CD4-positive, alpha-beta T cell (primary cell): ENCODE measurements around the gene GMEB1. TPM values are rescaled to one million over a fixed set of nuclear protein-coding genes. Genes with fewer than 3 reads are reported as not detected.
"Not testable (repeated sequence)": the region's sequence is repeated elsewhere in the genome, so short reads cannot be mapped to it uniquely, and the experiment has no call there.

Experiments used
- ATAC-seq: fragments of 200-7000 bp; cut with Tn5 transposase; one replicate; pipeline ENCODE4 v1.10.0; 2022; ENCODE audit warnings: mild to moderate bottlenecking; ENCODE audit not compliant: poor library complexity
- CTCF ChIA-PET: fragments of 350-600 bp; sonication (Branson Sonifier 250); formaldehyde crosslinking; loops from one replicate; lab custom pipeline; 2021; ENCODE audit warnings: antibody characterized with exemption, inconsistent platforms; lab: Charles Lee
- POLR2A ChIA-PET: fragments of 350-600 bp; sonication (Branson Sonifier 250); formaldehyde crosslinking; loops from one replicate; lab custom pipeline; 2021; ENCODE audit warnings: antibody characterized with exemption, inconsistent platforms; lab: Charles Lee
- DNase-seq, 14 experiments: peaks; one replicate each; pipeline ENCODE4 v3.0.0-alpha.2; 2013 to 2020; ENCODE audit warnings: mixed read lengths in 2 of 14
- H3K27ac ChIP-seq, 2 donors: one replicate each; pipeline versions ENCODE4 v1.5.1 to v1.7.0; 2013; ENCODE audit warnings: low read length in 2 of 2, low read depth in 1 of 2, mild to moderate bottlenecking in 1 of 2
- H3K27me3 ChIP-seq, 2 experiments: 1 replicate in 1 of 2; 2 replicates in 1 of 2; pipeline versions ENCODE4 v1.6.1 to v1.7.0; 2013; ENCODE audit warnings: low read length in 2 of 2, control low read depth in 1 of 2, mild to moderate bottlenecking in 1 of 2, moderate library complexity in 1 of 2; ENCODE audit not compliant: insufficient read depth in 2 of 2, control insufficient read depth in 1 of 2
- H3K36me3 ChIP-seq: one replicate; pipeline ENCODE4 v1.6.1; 2013; ENCODE audit warnings: low read length, control low read depth; ENCODE audit not compliant: insufficient read depth
- H3K4me1 ChIP-seq: one replicate; pipeline ENCODE4 v1.6.1; 2013; ENCODE audit warnings: low read length, control low read depth; ENCODE audit not compliant: insufficient read depth
- H3K4me3 ChIP-seq: one replicate; pipeline ENCODE4 v1.5.1; 2013; ENCODE audit warnings: mild to moderate bottlenecking, low read length, moderate library complexity
- H3K9me3 ChIP-seq, 2 experiments: 1 replicate in 1 of 2; 2 replicates in 1 of 2; pipeline versions ENCODE4 v1.6.1 to v1.7.0; 2013; ENCODE audit warnings: low read length in 2 of 2, mild to moderate bottlenecking in 2 of 2, control low read depth in 1 of 2, moderate library complexity in 1 of 2; ENCODE audit not compliant: control insufficient read depth in 1 of 2, insufficient read depth in 1 of 2
- H3K27ac Mint-ChIP-seq: one replicate; pipeline ENCODE4 v1.8.0; 2020; ENCODE audit warnings: mixed read lengths
- H3K27me3 Mint-ChIP-seq: one replicate; pipeline ENCODE4 v1.8.0; 2021; ENCODE audit warnings: mixed read lengths
- H3K36me3 Mint-ChIP-seq: one replicate; pipeline ENCODE4 v1.8.0; 2021; ENCODE audit warnings: low read depth, mixed read lengths
- H3K4me1 Mint-ChIP-seq: one replicate; pipeline ENCODE4 v1.8.0; 2021; ENCODE audit warnings: low read depth, mixed read lengths
- H3K4me3 Mint-ChIP-seq: one replicate; pipeline ENCODE4 v1.8.0; 2020; ENCODE audit warnings: mild to moderate bottlenecking, mixed read lengths
- H3K9me3 Mint-ChIP-seq: one replicate; pipeline ENCODE4 v1.8.0; 2020; ENCODE audit warnings: mixed read lengths
- CTCF ChIP-seq: fragments of 200-600 bp; IDR thresholded peaks from one replicate; pipeline ENCODE4 v1.8.0; 2022; ENCODE audit warnings: antibody characterized with exemption, mild to moderate bottlenecking
- intact Hi-C, 2 experiments: fragments of 100-400 bp; cut with DNase I in 1 of 2; cut with micrococcal nuclease in 1 of 2; formaldehyde crosslinking; loops; one replicate each; pipeline versions ENCODE4 v1.15.1 to v1.9.0; 2023 to 2025; cut with DNase I, micrococcal nuclease
- total RNA-seq, 174 experiments: library from RNA in 2 of 174; stranded (reverse) in 2 of 174; gene quantifications; one replicate each; pipeline ENCODE4 v1.2.3 and lab custom pipeline; 2021 to 2026

GMEB1 gene
- total RNA-seq, 2 experiments from 2014 or later, result 9.0 to 11.8 TPM

- Mint-ChIP-seq H3K4me3 (no peak overlapping the region), H3K27ac (no peak overlapping the region), H3K4me1 (no peaks in the 10 kb centered on the region), H3K9me3 (no peaks in the 10 kb centered on the region), H3K36me3 (peaks cover 73% of the 10 kb centered on the region), H3K27me3 (no peaks in the 10 kb centered on the region)
- Histone ChIP-seq H3K27me3 (no peaks in the 10 kb centered on the region), H3K4me3 (no peak overlapping the region), H3K9me3 (no peaks in the 10 kb centered on the region), H3K36me3 (peaks cover 40% of the 10 kb centered on the region), H3K4me1 (no peaks in the 10 kb centered on the region), H3K27ac (no peak overlapping the region)
- intact Hi-C loops, result no loop called here
- ChIA-PET POLR2A (interaction anchor here (1.0 kb wide), 1 partner anchor 16 kb away, joined by 3 read pairs; no protein-coding TSS in a partner anchor), CTCF (interaction anchor here (0.5 to 0.7 kb wide), 3 partner anchors 19 to 275 kb away, joined by 3 to 5 read pairs (median 3); no protein-coding TSS in a partner anchor)
- ATAC-seq (no peak), DNase-seq (no peak)
- no peak for TF ChIP-seq CTCF
Observed at GRCh38 chr1:28684937-28685336, 16.4 kb downstream of the GMEB1 start.

- not testable (repeated sequence) for ATAC-seq
Observed at GRCh38 chr1:28691627-28692026, 23.0 kb downstream of the GMEB1 start.

GRCh38 chr1:28703629-28704028, 35.0 kb downstream of the GMEB1 start:
- no peaks in the 10 kb centered on the region for H3K9me3 ChIP-seq
- ATAC-seq (no peak), DNase-seq (no peak)
- no peak overlapping the region for H3K27ac ChIP-seq
- no peak overlapping the region for H3K4me3 Mint-ChIP-seq
- H3K36me3 ChIP-seq, result peaks cover 51% of the 10 kb centered on the region
- ChIA-PET POLR2A (no interaction called here), CTCF (interaction anchor here (0.6 kb wide), 1 partner anchor 20 kb away, joined by 3 read pairs; no protein-coding TSS in a partner anchor)
- H3K36me3 Mint-ChIP-seq, result peaks cover 68% of the 10 kb centered on the region
- intact Hi-C loops, result no loop called here
- H3K27ac Mint-ChIP-seq, result no peak overlapping the region
- no peaks in the 10 kb centered on the region for H3K27me3 ChIP-seq
- TF ChIP-seq CTCF, result no peak
- no peaks in the 10 kb centered on the region for H3K9me3 Mint-ChIP-seq
- H3K4me3 ChIP-seq, result no peak overlapping the region
- no peaks in the 10 kb centered on the region for H3K4me1 ChIP-seq
- no peaks in the 10 kb centered on the region for H3K27me3 Mint-ChIP-seq
- no peaks in the 10 kb centered on the region for H3K4me1 Mint-ChIP-seq

More at GRCh38 chr1:28691627-28692026, 23.0 kb downstream of the GMEB1 start:
- peaks cover 61% of the 10 kb centered on the region for H3K36me3 Mint-ChIP-seq
- H3K36me3 ChIP-seq, result peaks cover 33% of the 10 kb centered on the region
- H3K9me3 Mint-ChIP-seq, H3K4me1 Mint-ChIP-seq, H3K4me3 ChIP-seq, H3K27ac Mint-ChIP-seq, CTCF ChIA-PET, H3K27ac ChIP-seq, H3K4me1 ChIP-seq, POLR2A ChIA-PET, H3K9me3 ChIP-seq, H3K4me3 Mint-ChIP-seq, H3K27me3 ChIP-seq, H3K27me3 Mint-ChIP-seq, DNase-seq: not testable (repeated sequence)
- intact Hi-C loops, result loop anchor here in 1 of 2 experiments (10.0 kb wide), 1 partner anchor 47 kb away; the partner anchor contains the start of genes RNU11 and TAF12

GRCh38 chr1:28716336-28716735, 47.8 kb downstream of the GMEB1 start:
- Mint-ChIP-seq H3K4me3 (no peak overlapping the region), H3K27ac (no peak overlapping the region), H3K9me3 (no peaks in the 10 kb centered on the region), H3K4me1 (no peaks in the 10 kb centered on the region), H3K36me3 (peaks cover 38% of the 10 kb centered on the region), H3K27me3 (no peaks in the 10 kb centered on the region)
- ATAC-seq (no peak), DNase-seq (no peak)
- intact Hi-C loops, result no loop called here
- Histone ChIP-seq H3K27ac (no peak overlapping the region), H3K4me1 (no peaks in the 10 kb centered on the region), H3K9me3 (no peaks in the 10 kb centered on the region), H3K27me3 (no peaks in the 10 kb centered on the region), H3K36me3 (peaks cover 33% of the 10 kb centered on the region), H3K4me3 (no peak overlapping the region)
- ChIA-PET POLR2A (interaction anchor here (0.8 kb wide), 1 partner anchor 68 kb away, joined by 3 read pairs; the partner anchor contains the start of gene RNU11), CTCF (interaction anchor here (0.6 to 2.8 kb wide), 3 partner anchors 20 to 266 kb away, joined by 3 to 10 read pairs (median 3); partner anchors contain the start of gene YTHDF2)
- TF ChIP-seq CTCF, result no peak
